HEK293T (cell line): ENCODE measurements around the gene GPD1L.

Experiments used
- BHLHE40 ChIP-seq: fragments of 450-650 bp; IDR thresholded peaks from 2 replicates; pipeline ENCODE4 v1.6.1; 2016; ENCODE audit warnings: mild to moderate bottlenecking, moderate library complexity, borderline replicate concordance
- CTBP1 ChIP-seq: fragments of 450-650 bp; IDR thresholded peaks from 2 replicates; pipeline ENCODE4 v1.6.1; 2016; ENCODE audit warnings: borderline replicate concordance
- ELF4 ChIP-seq: fragments of 450-650 bp; IDR thresholded peaks from 2 replicates; pipeline ENCODE4 v1.6.1; 2017; ENCODE audit warnings: antibody characterized with exemption
- FOXA1 ChIP-seq: fragments of 450-650 bp; IDR thresholded peaks from 2 replicates; pipeline ENCODE4 v1.6.1; 2016; ENCODE audit warnings: mild to moderate bottlenecking
- FOXK2 ChIP-seq: fragments of 450-650 bp; IDR thresholded peaks from 2 replicates; pipeline ENCODE4 v1.6.1; 2016; ENCODE audit warnings: mild to moderate bottlenecking
- FOXM1 ChIP-seq: fragments of 450-650 bp; IDR thresholded peaks from 2 replicates; pipeline ENCODE4 v1.6.1; 2017; ENCODE audit warnings: mild to moderate bottlenecking, borderline replicate concordance
- L3MBTL2 ChIP-seq: fragments of 450-650 bp; conservative IDR thresholded peaks from 2 replicates; pipeline ENCODE4 v1.6.1; 2016; ENCODE audit warnings: mild to moderate bottlenecking
- NFRKB ChIP-seq: fragments of 450-650 bp; IDR thresholded peaks from 2 replicates; pipeline ENCODE4 v1.6.1; 2016; ENCODE audit warnings: mild to moderate bottlenecking, moderate library complexity
- SP1 ChIP-seq: fragments of 450-650 bp; IDR thresholded peaks from 2 replicates; pipeline ENCODE4 v1.6.1; 2017
- TARDBP ChIP-seq: fragments of 450-650 bp; IDR thresholded peaks from 2 replicates; pipeline ENCODE4 v1.6.1; 2016
- ZNF384 ChIP-seq: fragments of 450-650 bp; IDR thresholded peaks from 2 replicates; pipeline ENCODE4 v1.6.1; 2016
- TF ChIP-seq, protein P1 (sequence below): fragments of 450-650 bp; IDR thresholded peaks from 2 replicates; pipeline ENCODE4 v1.6.1; 2016

DNA sequence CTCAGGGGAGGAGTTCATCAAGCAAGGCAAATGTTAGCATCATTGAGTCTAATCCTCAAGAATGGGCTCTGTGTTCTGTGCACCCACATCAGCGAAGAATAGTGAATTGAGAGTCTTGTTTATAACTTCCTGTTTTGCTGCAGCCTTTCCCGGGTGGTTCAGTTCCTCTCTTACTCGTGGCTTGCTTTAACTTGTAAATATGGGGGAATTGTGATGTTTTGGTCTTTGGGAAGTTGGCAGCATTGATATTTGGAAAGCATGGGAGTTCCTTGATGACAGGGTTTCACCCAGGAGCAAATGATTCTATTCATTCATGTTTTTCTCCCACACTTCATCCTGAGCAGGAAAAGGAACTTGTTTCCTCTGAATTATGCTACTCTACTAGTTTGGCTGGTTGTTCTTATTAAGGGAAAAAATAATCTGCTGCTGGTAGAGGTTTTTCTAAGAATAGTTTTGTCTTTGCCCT is 40.4 kb downstream of the GPD1L start:
- TF ChIP-seq BHLHE40 (no peak), TARDBP (no peak), ELF4 (no peak), L3MBTL2 (no peak), SP1 (no peak), NFRKB (no peak), FOXA1 (no peak), CTBP1 (no peak), FOXM1 (no peak), ZNF384 (no peak), FOXK2 (no peak)
- TF ChIP-seq, protein P1, sequence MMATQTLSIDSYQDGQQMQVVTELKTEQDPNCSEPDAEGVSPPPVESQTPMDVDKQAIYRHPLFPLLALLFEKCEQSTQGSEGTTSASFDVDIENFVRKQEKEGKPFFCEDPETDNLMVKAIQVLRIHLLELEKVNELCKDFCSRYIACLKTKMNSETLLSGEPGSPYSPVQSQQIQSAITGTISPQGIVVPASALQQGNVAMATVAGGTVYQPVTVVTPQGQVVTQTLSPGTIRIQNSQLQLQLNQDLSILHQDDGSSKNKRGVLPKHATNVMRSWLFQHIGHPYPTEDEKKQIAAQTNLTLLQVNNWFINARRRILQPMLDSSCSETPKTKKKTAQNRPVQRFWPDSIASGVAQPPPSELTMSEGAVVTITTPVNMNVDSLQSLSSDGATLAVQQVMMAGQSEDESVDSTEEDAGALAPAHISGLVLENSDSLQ = no peak
